ENCODE data around the gene MLKL.
"Not testable (repeated sequence)": the region's sequence is repeated elsewhere in the genome, so short reads cannot be mapped to it uniquely, and the experiment has no call there.

MLKL gene

GRCh38 chr16:74695450-74696422 lies 4.9 kb downstream of the MLKL start:
- peak; percentile 58 for DNase-seq

GRCh38 chr16:74691093-74691855 lies 9.4 kb downstream of the MLKL start:
- no peak for DNase-seq

GRCh38 chr16:74682556-74682955 lies 18.1 kb downstream of the MLKL start:
- DNase-seq = no peak

- no peak for DNase-seq
These were observed 20.0 kb downstream of the MLKL start for GRCh38 chr16:74680681-74681080.

- no peak for DNase-seq
These were observed 20.7 kb downstream of the MLKL start for GRCh38 chr16:74679983-74680382.

GRCh38 chr16:74677868-74678267 lies 22.8 kb downstream of the MLKL start:
- no peak for DNase-seq

GRCh38 chr16:74673876-74674275 lies 26.8 kb downstream of the MLKL start:
- DNase-seq = no peak

- not testable (repeated sequence) for DNase-seq
These were observed 31.8 kb downstream of the MLKL start for GRCh38 chr16:74668877-74669276.

GRCh38 chr16:74667255-74667700 lies 33.4 kb downstream of the MLKL start:
- DNase-seq = peak; percentile 39

GRCh38 chr16:74666425-74667254 lies 34.0 kb downstream of the MLKL start, which contains the start of gene RFWD3:
Gene RFWD3 (minus strand): TSS chr16:74666877. CDS start chr16:74661449, 5,428 bp downstream.
- peak; percentile 90 for DNase-seq

- DNase-seq = no peak
These were observed 34.6 kb downstream of the MLKL start for GRCh38 chr16:74666010-74666421.

- no peak for DNase-seq
These were observed 39.6 kb downstream of the MLKL start for GRCh38 chr16:74661064-74661463.

GRCh38 chr16:74660383-74660782 lies 40.3 kb downstream of the MLKL start:
- DNase-seq = no peak

GRCh38 chr16:74659041-74659440 lies 41.6 kb downstream of the MLKL start:
- DNase-seq = no peak

- no peak for DNase-seq
These were observed 42.6 kb downstream of the MLKL start for GRCh38 chr16:74657870-74658642.

GRCh38 chr16:74654536-74655050 lies 46.1 kb downstream of the MLKL start:
- DNase-seq = no peak

GRCh38 chr16:74652883-74653282 lies 47.8 kb downstream of the MLKL start:
- not testable (repeated sequence) for DNase-seq

GRCh38 chr16:74652249-74652648 lies 48.4 kb downstream of the MLKL start:
- no peak for DNase-seq

- no peak for DNase-seq
These were observed 48.8 kb downstream of the MLKL start for GRCh38 chr16:74651841-74652240.

GRCh38 chr16:74650966-74651567 lies 49.6 kb downstream of the MLKL start:
- DNase-seq = no peak

GRCh38 chr16:74649839-74650504 lies 50.7 kb downstream of the MLKL start:
- DNase-seq = no peak

All from activated CD4-positive, CD25-positive, alpha-beta regulatory T cell treated with anti-CD3 and anti-CD28 coated beads, Interleukin-2, amount 50 U/mL, for 72 hours (primary cell).